ENCODE data around the gene EN1.

GRCh38 chr2:118853129-118853640 is 5.7 kb upstream of the EN1 start:
- TF ChIP-seq POLR2A (IDR thresholded peaks at IDR 0.05) (no peak), POLR2AphosphoS5 (IDR thresholded peaks at IDR 0.05) (no peak)

Measured in gastroesophageal sphincter (tissue), 2 donors.